Hypothalamus (tissue), 51 donors: ENCODE results near the gene SLC2A4.

Experiments
- DNase-seq, 51 donors: peaks; one replicate each; lab custom pipeline; 2025; lab: John Stamatoyannopoulos, UW

The SLC2A4 gene

DNA sequence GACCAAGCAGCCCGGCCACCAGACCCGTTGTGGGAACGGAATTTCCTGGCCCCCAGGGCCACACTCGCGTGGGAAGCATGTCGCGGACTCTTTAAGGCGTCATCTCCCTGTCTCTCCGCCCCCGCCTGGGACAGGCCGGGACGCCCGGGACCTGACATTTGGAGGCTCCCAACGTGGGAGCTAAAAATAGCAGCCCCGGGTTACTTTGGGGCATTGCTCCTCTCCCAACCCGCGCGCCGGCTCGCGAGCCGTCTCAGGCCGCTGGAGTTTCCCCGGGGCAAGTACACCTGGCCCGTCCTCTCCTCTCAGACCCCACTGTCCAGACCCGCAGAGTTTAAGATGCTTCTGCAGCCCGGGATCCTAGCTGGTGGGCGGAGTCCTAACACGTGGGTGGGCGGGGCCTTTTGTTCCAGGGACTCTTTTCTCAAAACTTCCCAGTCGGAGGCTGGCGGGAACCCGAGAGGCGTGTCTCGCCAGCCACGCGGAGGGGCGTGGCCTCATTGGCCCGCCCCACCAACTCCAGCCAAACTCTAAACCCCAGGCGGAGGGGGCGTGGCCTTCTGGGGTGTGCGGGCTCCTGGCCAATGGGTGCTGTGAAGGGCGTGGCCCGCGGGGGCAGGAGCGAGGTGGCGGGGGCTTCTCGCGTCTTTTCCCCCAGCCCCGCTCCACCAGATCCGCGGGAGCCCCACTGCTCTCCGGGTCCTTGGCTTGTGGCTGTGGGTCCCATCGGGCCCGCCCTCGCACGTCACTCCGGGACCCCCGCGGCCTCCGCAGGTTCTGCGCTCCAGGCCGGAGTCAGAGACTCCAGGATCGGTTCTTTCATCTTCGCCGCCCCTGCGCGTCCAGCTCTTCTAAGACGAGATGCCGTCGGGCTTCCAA, at the start of gene SLC2A4:
TSS of gene SLC2A4 (plus strand) at position 645 of the 879 bp plus-strand sequence. CDS start at position 862, 217 bp downstream.
- peak in 44 of 51 donors; percentile 9 to 84 (median 64) for DNase-seq

DNA sequence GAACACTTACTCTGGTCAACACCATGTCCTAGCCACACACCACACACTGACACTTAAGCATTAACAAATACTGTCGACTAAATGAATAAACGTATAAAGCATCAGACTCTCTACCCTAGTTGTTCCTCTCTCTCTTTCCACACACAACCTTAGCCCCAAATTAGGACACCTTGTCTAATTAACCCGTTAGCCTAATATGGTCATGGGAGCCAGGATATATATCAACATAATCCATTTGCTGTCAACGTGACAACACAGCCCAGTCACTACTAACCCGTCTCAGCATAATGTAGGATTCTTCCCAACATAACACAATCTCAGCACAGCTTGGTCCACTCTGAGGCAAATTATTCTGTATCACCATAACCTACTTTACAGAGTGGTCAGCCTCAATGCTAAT, 49.4 kb upstream of the SLC2A4 start:
- no peak for DNase-seq

- DNase-seq = no peak
Observed at GRCh38 chr17:7233701-7234082, 47.8 kb upstream of the SLC2A4 start.

- peak; percentile 79 to 98 (median 93) for DNase-seq
Observed at GRCh38 chr17:7234083-7234951, 47.2 kb upstream of the SLC2A4 start, which contains the start of gene DVL2. Gene DVL2 (minus strand): TSS chr17:7234517. CDS start chr17:7234262, 255 bp downstream.

DNA sequence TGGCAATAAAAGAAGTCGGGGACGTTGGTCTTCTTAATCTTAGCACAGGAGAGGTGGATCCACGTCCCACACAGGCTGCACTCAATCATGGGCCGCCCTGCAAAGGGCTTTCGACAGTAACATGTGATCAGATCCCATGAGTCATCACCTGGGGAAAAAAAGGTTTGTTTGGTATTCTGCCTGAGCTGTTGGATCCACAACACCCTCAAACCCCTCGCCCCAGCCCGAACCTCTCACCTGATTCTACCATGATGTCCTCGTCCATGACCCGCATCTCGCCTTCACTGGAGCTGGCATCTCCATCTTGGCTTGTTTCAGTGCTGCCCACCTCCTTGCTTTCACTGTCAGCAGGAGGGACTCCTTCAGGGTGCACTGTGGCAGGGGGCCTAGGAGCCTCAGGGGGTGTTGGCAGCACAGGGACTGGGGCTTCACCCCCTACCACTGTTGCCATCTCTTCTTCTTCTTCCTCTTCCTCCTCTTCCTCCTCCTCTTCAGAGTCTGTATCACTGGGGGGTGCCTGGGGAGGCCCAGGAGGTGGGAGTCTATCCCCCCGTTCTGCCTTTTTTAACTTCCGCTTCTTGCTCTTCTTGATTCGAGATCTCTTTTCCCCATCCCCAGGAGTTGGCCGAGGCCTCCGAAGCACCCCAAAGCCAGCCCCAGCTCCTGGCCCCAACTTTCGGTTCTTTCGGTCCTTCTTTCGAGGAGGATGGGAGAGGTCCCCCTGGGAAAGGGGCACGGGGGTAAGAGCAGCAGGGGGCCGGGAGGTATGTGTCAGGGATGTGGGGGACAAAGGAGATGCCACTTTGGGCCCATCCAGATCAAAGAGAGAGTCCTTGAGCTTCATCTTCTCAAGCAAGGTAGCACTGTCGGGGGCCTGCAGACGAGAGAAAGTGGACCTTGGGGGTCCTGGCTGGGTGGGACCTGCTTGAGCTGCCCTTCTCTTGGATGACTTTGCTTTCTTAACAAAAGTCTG, 45.5 kb upstream of the SLC2A4 start:
- no peak for DNase-seq

- no peak for DNase-seq
Observed at GRCh38 chr17:7236808-7237207, 44.7 kb upstream of the SLC2A4 start.

DNA sequence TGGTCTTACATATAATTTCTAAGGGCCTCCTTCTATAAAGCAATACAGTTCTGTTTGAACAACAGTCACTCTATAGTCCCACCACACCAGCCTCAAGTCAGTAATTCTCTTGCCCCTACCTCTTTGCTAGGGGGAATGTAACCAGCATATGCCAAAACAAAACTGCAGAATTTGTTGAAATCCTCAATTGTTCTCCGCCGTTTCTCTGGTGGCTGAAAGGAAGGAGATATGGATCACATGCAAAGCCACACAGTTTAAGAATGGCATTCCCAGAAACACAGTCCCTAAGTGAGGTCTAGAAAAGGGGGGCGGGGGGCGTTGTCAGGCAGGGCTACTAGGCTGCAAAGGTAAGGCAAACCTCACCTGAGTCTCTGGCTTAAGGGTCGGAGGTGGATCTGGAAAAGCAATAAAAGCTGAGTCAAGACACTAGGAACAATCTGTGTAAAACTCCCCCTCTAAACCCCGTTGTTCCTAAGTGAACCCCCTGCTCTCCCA, 44.2 kb upstream of the SLC2A4 start:
- no peak for DNase-seq

DNA sequence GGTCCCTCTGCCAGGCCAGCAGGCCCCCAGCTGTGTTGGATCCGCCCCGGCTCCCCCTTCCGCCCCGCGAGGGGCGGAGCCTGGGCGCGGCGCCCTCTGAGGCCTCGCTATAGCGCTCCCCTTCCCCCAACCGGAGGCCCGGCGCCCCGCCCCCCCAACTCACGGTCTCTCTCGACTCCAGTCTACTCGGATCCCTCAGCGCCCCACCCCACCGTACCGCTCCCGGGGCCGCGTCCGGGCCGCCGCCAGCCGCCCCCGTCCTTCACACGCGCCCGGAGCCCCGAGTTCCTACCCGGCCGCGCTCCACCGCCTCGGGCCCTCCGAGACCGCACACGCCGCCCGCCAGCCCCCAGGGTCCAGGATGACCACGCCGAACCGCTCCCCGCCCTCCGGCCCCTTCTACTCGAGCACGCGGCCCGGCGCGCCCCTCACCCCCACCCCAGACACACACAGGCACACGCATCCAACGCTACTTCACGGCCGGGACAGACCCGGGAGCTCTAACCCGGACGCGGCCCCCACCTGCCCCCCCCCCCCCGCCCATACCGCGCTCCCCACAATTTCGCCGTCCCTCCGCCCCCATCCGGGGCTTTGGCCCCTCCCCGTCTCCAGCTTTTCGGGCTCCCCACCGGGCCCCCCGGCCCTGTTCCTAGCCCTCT, 43.6 kb upstream of the SLC2A4 start:
- DNase-seq = peak in 41 of 51 donors; percentile 19 to 78 (median 52)

- DNase-seq = peak in 6 of 51 donors; percentile 30 to 61 (median 50)
Observed at GRCh38 chr17:7238420-7239090, 43.0 kb upstream of the SLC2A4 start.

DNA sequence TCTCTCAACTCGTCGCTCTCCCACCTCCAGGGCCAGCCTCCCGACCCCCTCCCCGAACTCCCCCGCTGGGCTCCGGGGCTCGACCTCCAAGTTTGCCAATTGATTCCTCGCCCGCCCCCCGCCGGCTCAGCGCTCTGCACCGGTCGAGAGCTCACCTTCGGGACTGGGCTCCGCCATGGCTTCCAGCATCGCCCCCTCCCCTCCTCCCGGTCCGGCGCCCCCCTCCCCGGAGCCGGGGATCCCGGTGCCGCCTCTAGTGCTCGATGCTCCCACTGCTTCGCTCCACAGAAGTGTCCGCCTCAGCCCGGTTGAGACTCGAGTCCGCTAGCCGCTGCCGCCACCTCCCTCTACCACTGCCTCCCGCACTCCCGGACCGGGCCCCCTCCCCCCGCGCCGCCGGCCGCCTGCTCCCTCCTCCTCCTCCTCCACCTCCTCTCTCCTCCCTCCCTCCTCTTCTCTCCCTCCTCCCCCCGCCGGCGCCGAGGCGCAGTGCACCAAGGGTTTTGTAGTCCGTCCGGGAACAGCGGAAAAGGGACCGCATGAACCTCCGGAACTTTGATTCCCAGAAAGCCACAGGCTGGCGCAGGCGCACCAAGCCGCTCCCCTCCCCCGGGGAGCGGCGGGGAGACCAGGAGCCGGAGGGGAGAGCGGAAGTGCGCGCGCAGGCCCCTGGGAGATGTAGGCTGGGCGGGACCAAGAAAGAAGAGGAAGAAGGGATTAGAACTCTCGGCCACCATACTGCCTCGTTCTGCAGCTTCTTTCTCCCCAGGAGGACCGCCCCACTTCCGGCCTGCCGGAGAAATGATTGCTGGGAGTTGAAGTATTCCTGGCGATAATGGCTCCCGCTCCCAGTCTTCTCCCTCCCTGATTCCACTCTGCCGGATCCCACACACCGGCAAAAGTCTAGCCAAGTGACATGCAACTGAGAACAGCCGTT, 42.2 kb upstream of the SLC2A4 start, which contains the start of gene PHF23:
TSS of gene PHF23 (minus strand) at position 367 of the 937 bp plus-strand sequence. CDS start at position 189, 178 bp downstream.
- DNase-seq = peak; percentile 86 to 100 (median 99)

DNA sequence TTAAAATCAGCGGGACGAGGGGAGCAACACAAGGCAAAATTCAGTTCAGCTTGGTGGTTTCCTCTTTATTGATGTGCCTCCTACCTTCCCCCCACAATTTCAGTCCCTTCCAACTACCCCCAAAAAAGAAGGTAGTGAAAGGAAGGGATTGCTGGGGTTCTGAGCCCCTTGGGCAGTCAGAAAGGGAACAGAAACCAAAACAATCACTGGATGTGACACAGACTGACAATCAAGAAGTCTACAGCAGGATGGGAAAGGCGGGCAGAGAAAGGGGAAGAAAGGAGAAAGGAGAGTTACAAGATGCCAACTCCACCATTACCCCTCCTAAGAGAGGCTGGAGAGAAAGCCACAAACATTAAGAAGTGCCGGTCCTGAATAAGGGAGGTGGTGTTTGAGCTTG, 41.1 kb upstream of the SLC2A4 start:
- no peak for DNase-seq

GRCh38 chr17:7241090-7241733, 40.3 kb upstream of the SLC2A4 start:
- no peak for DNase-seq

DNA sequence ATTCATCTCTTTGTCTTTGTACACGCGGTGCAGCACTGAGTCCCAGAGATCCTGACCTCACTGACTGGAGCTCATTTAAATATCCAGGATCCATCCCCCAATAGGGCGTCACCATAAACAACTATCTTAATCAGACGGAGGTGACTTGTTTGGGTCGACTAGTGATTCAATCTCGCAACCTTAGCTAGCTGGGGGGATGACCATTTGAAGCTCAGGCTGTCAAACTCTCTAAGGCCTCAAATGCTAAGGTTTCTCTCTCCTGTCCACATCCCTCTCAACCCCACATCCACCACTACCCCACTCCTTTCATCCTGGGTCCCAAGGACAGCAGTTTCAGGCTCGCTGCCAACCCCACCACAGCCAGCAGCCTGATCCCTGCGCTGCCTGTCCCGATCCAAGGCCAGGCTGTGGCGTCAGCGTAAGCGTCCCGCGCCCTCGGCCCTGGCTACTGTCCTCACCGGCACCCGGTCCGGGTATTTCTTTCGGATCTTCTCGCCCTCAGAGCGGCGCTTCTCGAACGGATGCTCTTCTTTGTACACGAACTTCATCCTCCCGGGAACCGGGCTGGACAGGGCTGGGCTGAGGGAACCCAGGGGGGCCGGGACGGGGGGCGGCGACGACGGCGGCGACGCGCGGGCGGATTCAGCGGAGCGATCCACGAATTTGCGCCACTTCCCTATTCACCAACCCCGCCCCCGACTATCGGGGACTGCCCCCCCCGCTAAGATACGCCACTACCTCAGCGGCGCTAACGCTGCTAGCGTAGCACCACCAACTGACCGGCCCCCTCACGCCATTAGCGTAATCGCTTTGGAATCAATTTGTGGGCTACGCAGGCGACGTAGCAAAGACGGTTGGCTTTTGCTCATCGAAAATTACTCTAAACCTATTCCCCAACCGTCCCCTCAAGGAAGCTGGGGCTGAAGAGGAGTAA, 39.5 kb upstream of the SLC2A4 start, which contains the start of gene GABARAP:
TSS of gene GABARAP (minus strand) at position 667 of the 934 bp plus-strand sequence. CDS start at position 548, 119 bp downstream.
- peak; percentile 67 to 98 (median 90) for DNase-seq

DNA sequence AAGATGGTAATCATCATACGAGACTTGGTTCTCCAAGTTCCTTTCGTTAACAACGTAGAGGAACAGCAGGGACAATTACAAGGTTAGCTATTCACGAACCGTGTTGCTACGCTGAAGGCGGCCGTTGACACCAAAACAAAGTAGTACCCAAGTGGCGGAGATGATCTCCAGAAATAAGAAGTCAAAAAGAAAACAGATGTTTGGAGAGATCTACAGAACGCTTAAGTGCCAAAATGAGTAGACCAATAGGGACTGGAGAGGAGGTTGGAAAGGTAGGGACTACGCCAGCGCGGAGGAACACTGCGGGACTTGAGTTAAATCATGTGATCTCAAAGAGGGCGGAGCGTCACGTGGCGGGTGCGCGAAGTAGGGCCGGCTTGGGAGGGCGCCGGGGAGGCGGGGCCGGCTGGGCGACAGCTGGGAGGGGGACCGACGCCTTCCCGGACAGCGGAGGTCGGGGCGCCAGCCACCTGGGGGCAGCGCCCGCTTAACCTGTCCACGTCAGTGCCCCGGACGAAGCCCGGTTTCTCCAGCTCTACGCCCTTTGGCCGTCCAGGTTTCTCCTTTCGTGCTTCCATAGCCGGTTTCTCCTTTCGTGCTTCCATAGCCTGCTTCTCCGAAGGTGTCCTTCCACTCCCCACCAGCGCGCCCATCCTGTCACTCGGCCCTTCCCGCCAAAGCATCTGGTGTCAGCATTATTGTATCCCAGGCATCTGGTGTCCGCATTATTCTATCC, 38.6 kb upstream of the SLC2A4 start:
- peak; percentile 63 to 98 (median 89) for DNase-seq

DNA sequence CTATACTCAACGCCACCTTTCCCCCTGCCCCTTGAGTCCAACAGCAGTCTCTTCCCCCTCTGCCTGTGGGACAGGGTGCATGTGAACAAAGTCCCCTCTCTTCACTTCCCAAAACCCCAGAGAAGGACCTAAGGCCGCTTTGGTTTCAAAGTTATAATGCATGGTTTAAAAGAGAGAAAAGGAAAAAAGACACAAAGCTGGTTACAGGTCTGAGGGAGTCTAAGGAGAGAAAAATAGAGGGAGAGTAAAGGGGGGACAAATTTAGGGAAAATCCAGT, 38.1 kb upstream of the SLC2A4 start:
- DNase-seq = no peak
